GM19455 (cell line): ENCODE results near the gene COL18A1.
"Not testable (repeated sequence)": the region's sequence is repeated elsewhere in the genome, so short reads cannot be mapped to it uniquely, and the experiment has no call there.

ENCODE experiments used
- ATAC-seq: cut with Tn5 transposase; IDR thresholded peaks from one replicate; pipeline ENCODE4 v1.9.1; 2021; ENCODE audit not compliant: unreplicated experiment

Gene COL18A1

GRCh38 chr21:45404730-45405270 is at the start of gene COL18A1:
Gene COL18A1 (plus strand): TSS chr21:45405165. CDS start chr21:45405231, 66 bp downstream.
- no peak for ATAC-seq

- ATAC-seq, result no peak
Observed at GRCh38 chr21:45355573-45355972, 49.4 kb upstream of the COL18A1 start.

GRCh38 chr21:45356251-45356650 is 48.7 kb upstream of the COL18A1 start:
- no peak for ATAC-seq

GRCh38 chr21:45356653-45357435 is 48.1 kb upstream of the COL18A1 start:
- ATAC-seq, result no peak

GRCh38 chr21:45357436-45358260 is 47.3 kb upstream of the COL18A1 start:
- no peak for ATAC-seq

- ATAC-seq, result no peak
Observed at GRCh38 chr21:45358261-45358670, 46.7 kb upstream of the COL18A1 start.

- ATAC-seq, result no peak
Observed at GRCh38 chr21:45358711-45359310, 46.2 kb upstream of the COL18A1 start.

- ATAC-seq, result no peak
Observed at GRCh38 chr21:45359451-45360217, 45.3 kb upstream of the COL18A1 start.

- no peak for ATAC-seq
Observed at GRCh38 chr21:45361033-45361997, 43.6 kb upstream of the COL18A1 start.

- no peak for ATAC-seq
Observed at GRCh38 chr21:45362077-45362747, 42.8 kb upstream of the COL18A1 start.

- no peak for ATAC-seq
Observed at GRCh38 chr21:45362748-45363145, 42.2 kb upstream of the COL18A1 start.

- not testable (repeated sequence) for ATAC-seq
Observed at GRCh38 chr21:45363272-45363671, 41.7 kb upstream of the COL18A1 start.

- ATAC-seq, result no peak
Observed at GRCh38 chr21:45363921-45364467, 41.0 kb upstream of the COL18A1 start.

- ATAC-seq, result no peak
Observed at GRCh38 chr21:45364468-45365185, 40.3 kb upstream of the COL18A1 start.

- ATAC-seq, result no peak
Observed at GRCh38 chr21:45365186-45365607, 39.8 kb upstream of the COL18A1 start.

- no peak for ATAC-seq
Observed at GRCh38 chr21:45365608-45366241, 39.2 kb upstream of the COL18A1 start.

GRCh38 chr21:45366476-45366875 is 38.5 kb upstream of the COL18A1 start:
- no peak for ATAC-seq
